SK-N-SH (cell line): Measurements from ENCODE around the gene SNX33.

ENCODE experiments used
- EZH2phosphoT487 ChIP-seq: fragments of 200-600 bp; sonication (generic); IDR thresholded peaks from 2 replicates; pipeline ENCODE4 v1.6.1; 2017; ENCODE audit warnings: low read depth, mixed run types, mild to moderate bottlenecking, antibody characterized with exemption, moderate library complexity, borderline replicate concordance
- TF ChIP-seq, protein P1 (sequence below): IDR thresholded peaks from 2 replicates; pipeline ENCODE4 v1.4.0; 2012; ENCODE audit warnings: low read depth

DNA sequence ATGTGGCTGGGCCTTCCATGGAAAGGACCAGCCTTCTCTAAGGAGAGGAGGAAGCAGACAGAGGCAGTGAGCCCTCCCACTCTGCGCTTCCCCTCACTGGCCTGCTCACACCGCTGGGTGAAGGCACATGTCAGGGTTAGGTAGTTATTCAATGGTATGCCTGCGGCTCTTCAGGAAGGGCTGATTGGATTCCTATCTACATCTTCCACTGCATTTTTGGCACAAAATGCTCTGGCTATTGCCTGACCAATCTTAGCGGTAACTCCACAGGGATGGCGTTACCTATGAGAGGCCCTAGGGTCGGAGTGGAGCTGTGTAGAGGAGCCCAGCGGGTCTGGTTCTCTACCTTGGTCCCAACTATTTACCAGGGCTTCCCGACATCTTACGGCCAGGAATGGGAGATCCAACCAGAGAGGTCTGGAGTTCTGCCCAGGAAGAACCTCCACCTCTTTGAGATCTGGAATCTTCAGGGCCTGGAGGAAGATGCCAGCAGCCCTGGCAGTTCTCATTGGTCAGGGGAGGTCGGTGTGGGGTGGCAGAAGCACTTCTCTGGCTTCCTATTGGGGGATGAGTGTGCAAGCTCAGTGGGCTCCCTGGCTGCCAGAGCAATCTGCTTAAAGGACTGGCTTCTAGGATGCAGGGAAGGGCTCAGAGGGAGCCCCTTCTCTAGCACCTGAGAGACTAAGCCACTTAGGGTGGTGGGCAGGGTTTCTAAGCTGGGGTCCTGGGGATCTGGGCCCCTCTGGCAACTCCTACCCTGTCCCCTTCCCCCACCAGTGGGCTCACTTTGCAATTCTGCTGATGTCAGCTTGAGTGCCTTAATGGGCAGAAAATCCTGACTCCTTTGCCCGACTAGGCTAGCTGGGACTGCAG is 24.3 kb downstream of the SNX33 start:
- TF ChIP-seq, protein P1, sequence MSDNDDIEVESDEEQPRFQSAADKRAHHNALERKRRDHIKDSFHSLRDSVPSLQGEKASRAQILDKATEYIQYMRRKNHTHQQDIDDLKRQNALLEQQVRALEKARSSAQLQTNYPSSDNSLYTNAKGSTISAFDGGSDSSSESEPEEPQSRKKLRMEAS, result no peak
- no peak for TF ChIP-seq EZH2phosphoT487
